OCI-LY7 (cell line): ENCODE measurements around the gene SGMS2. TPM values are rescaled to one million over a fixed set of nuclear protein-coding genes. Genes with fewer than 3 reads are reported as not detected.

Source experiments
- BruUV-seq: library from RNA; stranded (reverse); fragments of 400-500 nt; replicated peaks from 2 replicates; lab custom pipeline; 2021; lab: Mats Ljungman, UMichigan
- CTCF ChIA-PET: fragments of 300-600 bp; sonication (Branson Sonifier 250); formaldehyde crosslinking; loops from one replicate; lab custom pipeline; 2022; ENCODE audit warnings: antibody characterized with exemption; ENCODE audit not compliant: unreplicated experiment; lab: Charles Lee
- POLR2A ChIA-PET: fragments of 300-600 bp; sonication (Branson Sonifier 250); formaldehyde crosslinking; loops from one replicate; lab custom pipeline; 2022; ENCODE audit warnings: antibody characterized with exemption; lab: Charles Lee
- DNase-seq: peaks from one replicate; pipeline ENCODE4 v3.0.0-alpha.2; 2015; ENCODE audit warnings: low spot score
- H2AFZ ChIP-seq: fragments of 200-600 bp; sonication (generic), shearing (Covaris generic); 2 replicates; pipeline ENCODE4 v1.6.1; 2014; ENCODE audit warnings: mild to moderate bottlenecking, antibody characterized with exemption, low read length, moderate library complexity
- H3K27ac ChIP-seq: fragments of 200-600 bp; sonication (generic); 2 replicates; pipeline ENCODE4 v1.5.1; 2014; ENCODE audit warnings: mixed run types, low read depth, mild to moderate bottlenecking, moderate library complexity, low read length, inconsistent platforms; ENCODE audit not compliant: poor library complexity, severe bottlenecking
- H3K36me3 ChIP-seq: fragments of 200-600 bp; sonication (generic); 2 replicates; pipeline ENCODE4 v1.6.1; 2014; ENCODE audit warnings: mild to moderate bottlenecking, antibody characterized with exemption, low read length, moderate library complexity, mixed read lengths; ENCODE audit not compliant: insufficient read depth
- H3K4me1 ChIP-seq: fragments of 200-600 bp; sonication (generic); 2 replicates; pipeline ENCODE4 v1.5.1; 2014; ENCODE audit warnings: mild to moderate bottlenecking, low read length; ENCODE audit not compliant: insufficient read depth, poor library complexity, severe bottlenecking
- H3K4me2 ChIP-seq: fragments of 200-600 bp; sonication (generic); 2 replicates; pipeline ENCODE4 v1.6.1; 2014; ENCODE audit warnings: mild to moderate bottlenecking, low read length
- H3K4me3 ChIP-seq: fragments of 200-600 bp; sonication (generic); 2 replicates; pipeline ENCODE4 v1.5.1; 2014; ENCODE audit warnings: mild to moderate bottlenecking, low read depth, low read length; ENCODE audit not compliant: poor library complexity, severe bottlenecking
- H3K79me2 ChIP-seq: fragments of 200-600 bp; sonication (generic); 2 replicates; pipeline ENCODE4 v1.6.1; 2016; ENCODE audit warnings: low read depth, mild to moderate bottlenecking, low read length, moderate library complexity, mixed read lengths; ENCODE audit not compliant: insufficient read depth
- H3K9me2 ChIP-seq: fragments of 200-600 bp; sonication (generic); 2 replicates; pipeline ENCODE4 v1.6.1; 2016; ENCODE audit warnings: mild to moderate bottlenecking, low read length, mixed read lengths; ENCODE audit not compliant: insufficient read depth
- H3K9me3 ChIP-seq: fragments of 200-600 bp; sonication (generic); 2 replicates; pipeline ENCODE4 v1.6.1; 2014; ENCODE audit warnings: mild to moderate bottlenecking, mixed run types, low read length, mixed read lengths
- H4K20me1 ChIP-seq: fragments of 200-600 bp; sonication (generic); 2 replicates; pipeline ENCODE4 v1.6.1; 2014; ENCODE audit warnings: mild to moderate bottlenecking, antibody characterized with exemption, low read length, moderate library complexity, mixed read lengths; ENCODE audit not compliant: insufficient read depth
- EZH2phosphoT487 ChIP-seq: fragments of 200-600 bp; sonication (generic); IDR thresholded peaks from 2 replicates; pipeline ENCODE4 v1.6.1; 2018; ENCODE audit warnings: low read depth, borderline replicate concordance, mild to moderate bottlenecking, mixed run types, antibody characterized with exemption, low read length, moderate library complexity, mixed read lengths
- intact Hi-C: fragments of 100-400 bp; cut with micrococcal nuclease; formaldehyde crosslinking; loops from one replicate; pipeline ENCODE4 v1.10.0; 2022; ENCODE audit not compliant: unreplicated experiment
- total RNA-seq, 2 experiments: library from RNA; depleted of rRNA in 1 of 2; stranded (reverse); fragments of >200 nt in 1 of 2; shearing (Covaris generic) in 1 of 2; gene quantifications; 2 replicates each; pipeline ENCODE4 v1.2.3, GENCODE V29; 2014 to 2022
- TF ChIP-seq, protein P1 (sequence below): fragments of 200-600 bp; sonication (generic); conservative IDR thresholded peaks from 2 replicates; pipeline ENCODE4 v1.5.1; 2014; ENCODE audit warnings: mild to moderate bottlenecking, antibody characterized with exemption, low read length, moderate library complexity, mixed read lengths

SGMS2 gene
- total RNA-seq, 2 experiments from 2014 or later: not detected

DNA sequence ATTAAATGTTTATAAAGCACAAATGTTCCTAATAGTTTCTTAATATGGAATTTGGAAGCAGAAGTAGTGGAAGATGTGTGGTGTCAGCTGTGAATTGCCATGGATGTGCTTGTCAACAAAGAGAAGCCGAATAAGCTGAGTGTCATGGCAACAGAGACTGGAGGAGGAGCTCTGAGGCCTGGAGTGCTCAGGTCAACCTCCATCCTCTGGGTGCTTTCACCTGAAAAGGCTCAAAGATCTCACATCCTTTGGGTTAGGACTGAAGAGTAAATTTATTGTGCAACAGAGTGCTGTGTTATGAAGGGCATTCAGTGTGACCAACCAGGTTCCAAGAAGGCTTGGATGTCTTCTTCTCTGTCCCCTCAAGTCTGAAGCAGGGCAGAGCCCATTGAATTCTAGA, 18.7 kb downstream of the SGMS2 start:
- ChIA-PET CTCF (no interaction called here), POLR2A (no interaction called here)
- H4K20me1 ChIP-seq: no peaks in the 10 kb centered on the region
- H3K9me2 ChIP-seq: no peaks in the 10 kb centered on the region
- H3K36me3 ChIP-seq: no peaks in the 10 kb centered on the region
- H3K9me3 ChIP-seq: no peaks in the 10 kb centered on the region
- no TSS peak for BruUV-seq
- TF ChIP-seq, protein P1, sequence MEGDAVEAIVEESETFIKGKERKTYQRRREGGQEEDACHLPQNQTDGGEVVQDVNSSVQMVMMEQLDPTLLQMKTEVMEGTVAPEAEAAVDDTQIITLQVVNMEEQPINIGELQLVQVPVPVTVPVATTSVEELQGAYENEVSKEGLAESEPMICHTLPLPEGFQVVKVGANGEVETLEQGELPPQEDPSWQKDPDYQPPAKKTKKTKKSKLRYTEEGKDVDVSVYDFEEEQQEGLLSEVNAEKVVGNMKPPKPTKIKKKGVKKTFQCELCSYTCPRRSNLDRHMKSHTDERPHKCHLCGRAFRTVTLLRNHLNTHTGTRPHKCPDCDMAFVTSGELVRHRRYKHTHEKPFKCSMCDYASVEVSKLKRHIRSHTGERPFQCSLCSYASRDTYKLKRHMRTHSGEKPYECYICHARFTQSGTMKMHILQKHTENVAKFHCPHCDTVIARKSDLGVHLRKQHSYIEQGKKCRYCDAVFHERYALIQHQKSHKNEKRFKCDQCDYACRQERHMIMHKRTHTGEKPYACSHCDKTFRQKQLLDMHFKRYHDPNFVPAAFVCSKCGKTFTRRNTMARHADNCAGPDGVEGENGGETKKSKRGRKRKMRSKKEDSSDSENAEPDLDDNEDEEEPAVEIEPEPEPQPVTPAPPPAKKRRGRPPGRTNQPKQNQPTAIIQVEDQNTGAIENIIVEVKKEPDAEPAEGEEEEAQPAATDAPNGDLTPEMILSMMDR: no peak
- TF ChIP-seq EZH2phosphoT487: no peak
- H3K79me2 ChIP-seq: no peaks in the 10 kb centered on the region
- H3K4me1 ChIP-seq: no peaks in the 10 kb centered on the region
- H2AFZ ChIP-seq: no peak overlapping the region
- H3K4me2 ChIP-seq: no peak overlapping the region
- intact Hi-C loops: no loop called here
- no peak overlapping the region for H3K27ac ChIP-seq
- H3K4me3 ChIP-seq: no peak overlapping the region
- DNase-seq: no peak

DNA sequence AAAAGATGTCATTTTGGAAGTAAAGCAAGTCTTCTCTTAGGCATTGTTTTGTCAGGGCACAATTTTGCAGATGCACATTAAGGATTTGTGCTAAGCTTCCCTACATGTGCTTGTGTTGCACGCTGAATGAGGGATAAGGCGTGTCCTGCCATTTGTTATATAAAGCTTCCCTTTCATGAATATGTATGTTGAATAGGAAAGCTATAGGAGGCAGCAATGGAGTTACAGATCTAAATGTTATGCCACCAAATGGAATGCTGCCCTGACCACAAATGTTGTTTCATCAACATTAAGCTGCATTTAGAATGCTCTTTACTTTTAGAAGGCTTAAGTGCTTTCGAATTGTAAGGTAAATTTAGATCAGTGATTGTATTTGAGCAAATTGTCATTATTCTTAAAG, 20.9 kb downstream of the SGMS2 start:
- Histone ChIP-seq H3K4me3 (no peak overlapping the region), H3K79me2 (no peaks in the 10 kb centered on the region), H3K9me3 (no peaks in the 10 kb centered on the region), H2AFZ (no peak overlapping the region), H3K27ac (no peak overlapping the region), H3K36me3 (no peaks in the 10 kb centered on the region), H3K4me2 (no peak overlapping the region), H3K9me2 (no peaks in the 10 kb centered on the region), H3K4me1 (no peaks in the 10 kb centered on the region), H4K20me1 (no peaks in the 10 kb centered on the region)
- BruUV-seq: no TSS peak
- ChIA-PET POLR2A (interaction anchor here (0.5 to 0.6 kb wide), 2 partner anchors 11 to 22 kb away, joined by 3 read pairs; no protein-coding TSS in a partner anchor), CTCF (no interaction called here)
- intact Hi-C loops: no loop called here
- TF ChIP-seq, protein P1: no peak
- TF ChIP-seq EZH2phosphoT487: no peak
- DNase-seq: no peak

DNA sequence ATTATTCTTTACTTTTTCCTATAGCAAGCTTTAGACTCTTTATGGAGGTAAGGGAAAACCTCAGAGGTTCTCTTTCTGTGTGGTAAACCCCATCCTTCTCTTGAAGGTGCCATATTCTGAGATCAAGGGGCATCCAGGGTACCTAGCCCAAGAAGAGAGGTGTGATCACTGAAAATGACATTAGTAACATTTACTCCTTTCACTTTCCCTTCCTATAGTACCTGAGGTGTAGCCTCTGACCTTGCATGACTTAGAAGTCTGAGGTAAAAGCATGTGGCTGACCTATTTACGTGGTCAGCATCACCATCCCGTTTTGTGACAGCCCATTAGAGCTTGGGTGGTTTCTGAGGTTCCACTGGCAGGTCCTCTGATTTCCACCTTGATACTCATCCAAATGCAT, 25.7 kb downstream of the SGMS2 start:
- Histone ChIP-seq H3K4me3 (no peak overlapping the region), H3K79me2 (no peaks in the 10 kb centered on the region), H3K9me3 (no peaks in the 10 kb centered on the region), H3K9me2 (no peaks in the 10 kb centered on the region), H3K4me1 (no peaks in the 10 kb centered on the region), H3K27ac (no peak overlapping the region), H2AFZ (no peak overlapping the region), H3K4me2 (no peak overlapping the region), H4K20me1 (no peaks in the 10 kb centered on the region), H3K36me3 (no peaks in the 10 kb centered on the region)
- BruUV-seq: no TSS peak
- ChIA-PET POLR2A (no interaction called here), CTCF (no interaction called here)
- intact Hi-C loops: no loop called here
- no peak for TF ChIP-seq EZH2phosphoT487
- TF ChIP-seq, protein P1: no peak
- no peak for DNase-seq
